Activated CD4-positive, CD25-positive, alpha-beta regulatory T cell treated with anti-CD3 and anti-CD28 coated beads, Interleukin-2, amount 50 U/mL, for 16 hours (primary cell): Measurements from ENCODE around the gene FGF22.
"Not testable (repeated sequence)": the region's sequence is repeated elsewhere in the genome, so short reads cannot be mapped to it uniquely, and the experiment has no call there.

Source experiments
- DNase-seq: peaks from one replicate; pipeline ENCODE4 v3.0.0-alpha.2; 2020; ENCODE audit warnings: low read depth, low spot score

FGF22 gene

GRCh38 chr19:621819-622218, 17.9 kb upstream of the FGF22 start:
- no peak for DNase-seq

- no peak for DNase-seq
Measured at GRCh38 chr19:622666-623065, 17.0 kb upstream of the FGF22 start.

DNA sequence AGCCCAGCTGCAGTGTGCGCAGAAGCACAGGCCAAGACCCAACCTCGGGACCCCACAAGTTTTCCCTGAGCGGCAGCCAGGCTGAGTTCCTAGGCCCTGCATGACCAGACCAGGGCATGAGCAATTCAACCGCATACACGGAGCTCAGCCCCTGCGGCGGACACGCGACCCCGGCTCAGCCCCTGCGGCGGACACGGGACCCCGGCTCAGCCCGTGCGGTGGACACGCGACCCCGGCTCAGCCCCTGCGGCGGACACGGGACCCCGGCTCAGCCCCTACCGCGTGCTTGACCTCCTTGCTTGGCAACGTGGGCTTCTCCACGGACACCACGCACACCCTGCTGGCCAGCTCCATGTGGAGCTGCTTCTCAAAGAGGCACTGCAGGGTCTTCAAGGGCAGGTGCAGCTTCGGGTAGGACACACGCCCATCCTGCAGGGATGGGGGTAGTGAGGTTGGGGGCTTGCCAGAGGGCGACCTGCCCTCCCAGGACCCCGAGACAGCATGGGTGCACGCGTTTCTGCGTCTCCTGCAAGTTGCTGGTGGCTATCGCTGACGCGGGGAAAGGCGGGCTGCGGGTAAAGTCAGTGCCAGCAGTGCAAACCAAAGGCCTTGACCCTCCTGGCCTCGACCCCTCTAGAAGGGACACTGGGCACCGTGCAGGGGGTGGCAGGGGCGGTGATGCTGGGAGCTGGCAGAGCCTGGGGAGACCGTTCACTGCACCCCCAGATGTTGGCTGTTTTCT, 16.3 kb upstream of the FGF22 start:
- DNase-seq, result no peak

DNA sequence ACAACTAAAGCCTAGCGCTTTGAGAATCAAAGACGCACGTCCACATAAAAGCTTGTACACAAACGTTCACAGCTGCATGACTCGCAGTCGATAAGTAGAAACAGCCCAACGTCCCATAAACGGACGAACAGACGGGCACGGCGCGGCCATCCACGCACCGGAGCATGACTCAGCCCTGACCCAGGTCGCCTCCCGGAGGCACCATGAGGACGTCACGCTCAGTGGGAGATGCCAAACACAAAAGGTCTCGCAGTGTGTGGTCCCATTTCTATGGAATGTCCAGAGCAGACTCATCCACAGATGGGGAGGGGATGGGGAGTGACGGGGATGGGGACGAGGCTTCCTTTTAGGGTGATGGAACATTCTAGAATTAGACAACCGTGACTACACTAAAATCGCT, 15.7 kb upstream of the FGF22 start:
- DNase-seq, result no peak

DNA sequence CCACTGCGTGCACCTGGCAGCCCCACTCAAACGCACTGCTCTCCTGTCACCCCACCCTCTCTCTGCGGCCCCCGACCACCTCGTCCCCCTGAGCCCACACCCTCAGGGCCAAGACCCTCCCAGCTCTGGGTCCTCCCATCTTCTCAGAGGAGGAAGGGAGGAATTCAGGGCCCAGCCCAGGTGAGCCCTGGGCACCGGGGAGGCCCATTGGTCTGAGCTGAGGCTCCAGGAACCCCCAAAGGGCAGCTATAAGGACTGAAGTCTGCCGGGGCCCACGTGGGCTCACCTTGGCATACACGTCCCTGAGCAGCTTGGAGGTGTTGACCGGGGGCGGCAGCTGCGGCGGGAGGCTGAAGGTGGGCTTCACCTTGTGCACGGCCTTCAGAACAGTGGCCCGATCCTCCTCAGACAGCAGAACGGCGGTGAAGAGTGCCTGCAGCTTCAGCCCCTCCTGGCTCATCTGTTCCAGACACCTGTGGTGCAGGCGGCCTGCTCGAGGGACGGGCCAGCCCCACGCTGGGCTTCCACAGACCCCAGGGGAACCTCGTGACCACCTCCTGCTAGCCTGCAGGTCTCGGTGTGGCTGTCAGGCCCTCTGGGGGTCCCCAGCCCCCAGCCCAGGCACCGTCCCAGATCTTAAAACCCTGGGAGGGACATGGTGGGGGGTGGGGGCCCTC, 15.1 kb upstream of the FGF22 start:
- no peak for DNase-seq

DNA sequence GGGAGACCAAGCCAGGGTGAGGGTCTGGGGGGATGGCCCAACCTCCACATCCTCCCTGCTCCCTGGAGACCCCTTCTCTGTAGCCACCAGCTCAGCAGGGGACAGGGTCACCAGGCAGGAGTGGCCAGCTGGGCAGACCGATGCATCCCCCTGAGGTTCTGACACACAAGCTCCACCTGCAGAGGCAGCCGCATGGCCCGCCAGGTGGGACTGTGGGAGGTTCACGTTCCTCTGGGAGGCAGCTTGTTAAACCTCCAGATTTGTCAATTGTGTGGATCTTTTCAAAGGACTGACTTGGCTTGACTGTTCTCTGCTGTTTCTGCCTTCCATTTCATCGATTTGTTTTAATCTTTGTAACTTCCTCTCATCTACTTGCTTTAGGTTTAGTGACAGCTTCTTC, 14.4 kb upstream of the FGF22 start:
- no peak for DNase-seq

- DNase-seq, result not testable (repeated sequence)
Measured at GRCh38 chr19:626566-626965, 13.1 kb upstream of the FGF22 start.

DNA sequence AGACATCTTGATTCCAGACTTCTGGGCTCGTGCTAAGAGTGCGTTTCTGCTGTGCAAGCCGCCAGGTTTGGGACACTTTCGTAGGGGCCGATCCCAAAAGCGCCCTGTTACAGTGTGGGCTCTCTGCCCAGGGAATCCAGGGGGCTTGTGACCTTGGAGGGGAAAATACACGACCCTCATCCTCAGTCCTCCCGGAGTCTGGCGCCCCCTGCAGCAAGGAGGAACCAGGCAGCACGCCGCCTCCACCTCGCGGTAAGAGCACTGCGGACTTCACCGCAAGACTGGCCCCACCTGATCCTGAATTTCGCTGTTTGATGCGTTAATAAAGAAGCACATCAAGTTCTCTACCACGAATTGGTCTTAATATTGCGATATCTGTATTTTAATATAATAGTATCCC, 11.5 kb upstream of the FGF22 start:
- DNase-seq, result no peak

- not testable (repeated sequence) for DNase-seq
Measured at GRCh38 chr19:629515-629914, 10.2 kb upstream of the FGF22 start.

DNA sequence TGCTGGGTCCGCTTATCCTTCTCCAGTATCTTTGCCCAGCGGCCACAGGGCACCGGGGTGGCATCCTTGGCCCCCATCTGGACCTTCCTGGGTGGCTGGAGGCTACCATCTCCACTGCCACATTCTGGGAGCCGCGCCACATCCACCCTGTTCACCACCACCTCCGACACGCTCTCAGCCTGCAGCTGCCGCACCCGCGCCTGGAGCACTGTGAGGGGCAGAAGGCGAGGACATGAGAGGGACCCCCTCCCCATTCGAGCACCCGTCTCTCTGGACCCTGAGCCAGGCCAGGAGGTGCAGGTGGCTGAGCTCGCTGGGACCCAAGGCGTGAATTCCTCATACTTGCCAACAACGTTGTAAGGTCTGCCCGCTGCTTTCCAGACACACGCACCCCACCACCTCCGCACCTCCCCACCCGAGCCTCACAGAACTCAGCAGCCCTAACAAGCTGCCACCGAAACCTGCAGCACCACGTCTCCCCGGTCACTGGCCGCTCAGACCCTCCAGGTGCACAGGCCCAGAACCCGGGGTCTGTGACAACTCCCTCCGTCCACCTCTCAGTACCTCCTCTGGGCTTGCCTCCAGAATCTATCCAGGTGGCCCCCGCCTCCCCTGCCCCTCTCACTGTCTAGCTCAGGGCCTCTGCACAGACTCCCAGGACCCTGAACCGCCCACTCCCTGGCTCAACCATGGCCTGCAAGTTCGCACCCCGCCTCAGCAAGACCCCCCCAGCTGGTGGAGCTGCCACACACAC, 9.5 kb upstream of the FGF22 start:
- no peak for DNase-seq

GRCh38 chr19:632579-633067, 7.1 kb upstream of the FGF22 start:
- DNase-seq, result no peak

GRCh38 chr19:633068-633785, 6.5 kb upstream of the FGF22 start, which contains the start of gene POLRMT:
TSS of gene POLRMT (minus strand) at chr19:633537. CDS start at chr19:633512, 25 bp downstream.
- peak; percentile 93 for DNase-seq

GRCh38 chr19:633786-634639, 5.7 kb upstream of the FGF22 start:
- DNase-seq, result no peak

DNA sequence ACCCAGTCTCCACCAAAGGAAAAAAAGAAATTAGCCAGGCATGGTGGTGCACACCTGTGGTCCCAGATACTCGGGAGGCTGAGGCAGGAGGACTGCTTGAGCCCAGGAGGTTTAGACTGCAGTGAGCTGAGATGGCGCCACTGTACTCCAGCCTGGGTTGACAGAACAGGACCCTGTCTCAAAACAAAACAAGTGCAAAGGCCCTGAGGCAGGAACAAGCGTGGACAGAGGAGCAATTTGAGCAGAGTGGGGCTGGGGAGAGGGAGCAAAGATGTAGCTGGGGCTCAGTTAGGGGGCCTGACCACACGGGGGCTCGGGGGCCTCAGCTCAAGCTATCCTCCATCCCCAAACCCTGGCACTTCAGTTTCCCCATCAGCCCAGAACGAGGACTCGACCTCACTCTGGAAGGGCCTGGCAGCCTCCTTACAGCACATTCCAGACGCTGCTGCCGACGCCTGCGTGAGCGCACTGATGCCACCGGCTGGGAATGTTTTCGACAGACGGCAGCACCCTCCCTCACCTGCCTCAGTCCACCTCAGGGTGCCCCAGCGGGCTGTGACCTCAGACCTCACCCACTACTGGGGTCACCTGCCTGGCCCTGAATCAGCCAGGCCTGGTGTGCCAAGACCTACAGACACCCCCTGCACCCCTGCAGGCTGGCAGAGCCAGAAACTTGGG, 4.6 kb upstream of the FGF22 start:
- DNase-seq, result no peak

DNA sequence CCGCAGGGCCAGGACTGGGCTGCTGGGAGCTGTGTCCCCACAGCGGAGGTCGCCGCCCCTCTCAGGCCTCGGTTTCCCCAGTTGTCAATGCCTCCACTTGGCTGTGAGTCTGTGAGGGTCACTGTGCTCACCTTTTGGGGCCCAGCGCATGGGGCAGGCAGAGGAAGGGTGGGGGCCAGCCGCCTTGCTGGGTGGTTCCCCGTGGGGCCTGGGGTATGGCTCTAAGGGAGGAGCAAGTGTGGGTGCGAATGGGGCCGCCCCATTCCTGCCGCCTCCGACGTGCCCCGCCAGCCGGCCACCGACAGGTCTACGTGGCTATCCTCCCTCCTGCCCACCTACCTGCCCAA, 800 bp upstream of the FGF22 start:
- DNase-seq, result no peak

GRCh38 chr19:640161-640558, 481 bp downstream of the FGF22 start:
- DNase-seq, result no peak

GRCh38 chr19:640606-641189, 1.0 kb downstream of the FGF22 start:
- DNase-seq, result no peak

DNA sequence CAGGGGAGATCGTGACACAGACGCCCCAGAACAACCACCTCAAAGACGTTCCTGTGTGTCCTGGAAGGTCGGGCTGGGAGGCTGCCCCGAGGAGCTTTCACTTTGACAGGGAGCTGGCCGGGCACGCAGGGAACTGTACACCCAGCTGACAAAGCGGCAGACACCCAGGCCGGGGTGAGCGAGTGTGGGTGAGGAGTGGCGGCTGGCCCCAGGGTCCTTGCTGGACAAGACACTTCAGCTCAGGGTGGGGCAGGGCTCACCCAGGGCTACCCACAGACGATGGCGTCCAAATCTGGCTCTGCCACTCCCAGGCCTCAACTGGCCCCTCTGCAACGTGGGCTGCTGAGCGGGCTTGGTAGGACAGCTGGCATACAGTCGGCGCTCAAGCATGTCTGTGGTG, 2.0 kb downstream of the FGF22 start:
- DNase-seq, result no peak

- DNase-seq, result no peak
Measured at GRCh38 chr19:642767-643727, 3.4 kb downstream of the FGF22 start.
